COLO668 (cell line): Measurements from ENCODE around the gene PSMA5.
"Not testable (repeated sequence)": the region's sequence is repeated elsewhere in the genome, so short reads cannot be mapped to it uniquely, and the experiment has no call there.

ENCODE experiments used
- DNase-seq: peaks from one replicate; lab custom pipeline; 2025; ENCODE audit not compliant: unreplicated experiment; lab: John Stamatoyannopoulos, UW

The PSMA5 gene

DNA sequence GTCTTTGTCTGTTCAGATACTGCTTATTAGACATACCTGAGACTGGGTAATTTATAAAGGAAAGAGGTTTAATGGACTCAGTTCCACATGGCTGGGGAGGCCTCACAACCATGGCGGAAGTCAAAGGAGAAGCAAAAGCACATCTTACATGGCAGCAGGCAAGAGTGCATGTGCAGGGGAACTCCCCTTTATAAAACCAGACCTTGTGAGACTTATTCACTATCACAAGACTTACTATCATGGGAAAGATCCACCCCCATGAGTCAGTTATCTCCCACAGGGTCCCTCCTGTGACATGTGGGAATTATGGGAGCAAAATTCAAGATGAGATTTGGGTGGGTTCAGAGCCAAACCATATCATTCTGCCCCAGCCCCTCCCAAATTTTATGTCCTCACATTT lies 7.1 kb upstream of the PSMA5 start:
- no peak for DNase-seq

DNA sequence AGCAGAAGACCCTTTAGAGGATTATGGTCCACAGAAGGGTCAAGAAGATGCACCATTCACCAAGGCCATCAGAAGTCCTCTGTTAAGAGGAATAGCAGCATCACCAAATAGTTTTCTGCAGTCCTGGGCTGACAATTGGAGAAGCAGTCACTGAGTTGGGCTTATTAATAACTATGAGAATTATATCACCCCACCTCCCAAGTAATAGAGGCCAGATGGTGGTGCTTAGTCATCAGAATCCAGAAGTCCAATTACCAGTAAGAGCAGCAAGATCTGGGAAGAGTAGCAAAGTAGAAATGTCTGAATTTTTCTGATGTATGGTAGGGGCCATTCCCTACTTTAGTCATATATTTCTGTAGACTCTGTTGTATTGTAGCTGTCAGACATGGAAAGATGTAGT lies 6.1 kb upstream of the PSMA5 start:
- no peak for DNase-seq

DNA sequence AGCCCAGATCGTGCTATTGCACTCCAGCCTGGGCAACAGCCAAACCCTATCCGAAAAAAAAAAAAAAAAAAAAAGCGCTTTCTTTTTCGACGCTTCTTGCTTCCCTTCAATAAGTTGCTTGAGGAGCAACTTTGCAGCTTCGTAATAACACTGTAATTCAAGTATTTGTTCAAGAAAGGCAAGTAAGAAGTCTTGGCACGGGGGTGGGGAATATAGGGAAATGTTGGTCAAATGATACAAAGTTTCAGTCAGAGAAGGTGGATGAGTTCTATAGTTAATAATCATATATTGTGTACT lies 871 bp upstream of the PSMA5 start:
- no peak for DNase-seq

DNA sequence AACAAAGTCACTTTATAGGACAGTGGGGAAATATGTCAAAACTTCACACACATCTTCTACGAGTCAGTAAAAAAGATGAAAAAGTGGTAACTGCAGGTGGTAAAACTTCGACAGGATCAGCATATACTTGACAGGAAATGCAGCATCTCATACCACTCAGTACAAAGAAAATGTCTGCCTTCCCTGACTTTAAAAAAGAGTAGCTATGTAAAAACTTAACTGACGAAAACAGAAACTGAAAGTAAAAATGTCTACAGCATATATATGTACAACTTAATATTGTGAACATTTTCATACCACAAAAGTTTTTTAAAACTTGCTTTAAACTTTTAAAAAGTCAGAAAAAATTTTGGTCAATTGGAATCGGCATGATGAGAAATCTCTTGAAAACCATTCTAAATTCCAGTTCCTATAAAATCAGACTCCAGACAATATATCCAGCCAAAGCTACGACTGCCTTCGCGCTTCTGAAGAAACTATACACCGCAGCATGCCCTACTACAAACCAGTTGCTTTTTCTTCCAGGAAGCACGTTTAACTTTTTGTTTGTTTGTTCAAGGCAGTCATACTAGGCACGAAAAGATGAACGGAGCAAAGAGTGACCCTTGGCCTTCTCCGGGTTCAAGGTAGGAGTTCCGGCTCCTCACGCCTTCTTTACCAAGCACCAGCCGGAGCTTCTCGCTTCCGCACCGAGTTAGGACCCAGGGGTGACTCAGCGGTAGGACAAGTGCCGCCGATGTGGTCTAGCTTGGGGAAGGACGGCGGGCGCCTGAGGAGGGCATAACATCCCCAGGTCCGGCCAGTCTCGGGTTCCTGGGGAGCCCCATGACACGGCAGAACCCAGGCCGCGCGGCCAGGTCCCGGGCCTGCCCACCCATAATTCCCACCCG lies 612 bp downstream of the PSMA5 start:
- peak; percentile 78 for DNase-seq

DNA sequence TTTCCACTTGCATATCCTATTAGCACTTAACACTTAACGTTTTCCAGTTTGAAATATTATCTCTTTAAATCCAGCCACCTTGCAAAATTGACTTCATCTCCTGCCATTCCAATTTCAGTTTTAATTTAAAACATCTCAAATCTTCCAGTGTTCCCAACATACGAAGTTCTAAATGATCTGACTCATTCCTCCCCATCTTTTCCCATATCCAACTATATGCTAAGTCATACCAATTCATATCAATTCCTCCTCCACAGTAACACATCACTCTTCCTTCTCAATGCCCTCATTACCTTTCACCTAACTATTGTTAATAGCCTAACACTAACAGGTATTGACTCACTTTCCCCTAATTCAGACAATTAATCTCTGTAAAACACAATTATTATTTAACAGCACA lies 2.8 kb downstream of the PSMA5 start:
- no peak for DNase-seq

DNA sequence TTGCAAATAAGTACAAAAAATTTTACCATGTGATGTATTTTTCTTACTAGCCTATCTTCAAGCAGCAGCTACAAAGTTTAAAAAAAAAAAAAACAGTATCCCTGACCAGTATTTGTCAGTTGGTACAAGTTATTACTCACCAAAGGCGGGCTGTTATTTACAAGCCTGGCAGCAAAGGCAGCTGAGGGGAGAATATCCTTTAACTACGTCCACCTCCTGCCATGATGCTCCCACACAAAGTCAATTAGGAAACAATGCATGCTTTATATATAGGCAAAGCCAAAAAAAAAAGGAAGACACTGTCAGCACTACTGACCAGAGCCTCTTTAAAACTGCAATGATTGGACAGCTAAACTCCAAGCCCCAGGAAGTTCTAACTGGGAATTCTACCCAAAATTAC lies 13.7 kb downstream of the PSMA5 start:
- DNase-seq: no peak

DNA sequence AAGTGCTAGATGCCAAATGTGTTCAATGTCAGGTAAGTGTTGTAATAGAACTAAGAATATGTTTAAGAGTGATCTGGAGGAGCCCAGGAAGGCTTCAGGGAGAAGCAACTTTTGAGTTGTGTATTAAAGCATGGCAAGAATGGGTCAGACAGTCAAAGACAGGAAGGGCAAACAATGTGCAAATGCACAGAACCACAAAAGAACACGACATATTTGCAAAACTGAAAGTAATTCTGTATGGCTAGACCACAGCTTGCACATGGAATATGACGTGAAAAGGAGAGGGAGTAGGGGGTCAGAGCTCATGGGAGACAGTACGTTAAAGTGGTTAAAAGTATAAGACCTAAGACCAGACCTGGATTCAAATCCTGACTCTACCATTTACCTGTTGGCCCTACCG lies 21.4 kb downstream of the PSMA5 start:
- no peak for DNase-seq

DNA sequence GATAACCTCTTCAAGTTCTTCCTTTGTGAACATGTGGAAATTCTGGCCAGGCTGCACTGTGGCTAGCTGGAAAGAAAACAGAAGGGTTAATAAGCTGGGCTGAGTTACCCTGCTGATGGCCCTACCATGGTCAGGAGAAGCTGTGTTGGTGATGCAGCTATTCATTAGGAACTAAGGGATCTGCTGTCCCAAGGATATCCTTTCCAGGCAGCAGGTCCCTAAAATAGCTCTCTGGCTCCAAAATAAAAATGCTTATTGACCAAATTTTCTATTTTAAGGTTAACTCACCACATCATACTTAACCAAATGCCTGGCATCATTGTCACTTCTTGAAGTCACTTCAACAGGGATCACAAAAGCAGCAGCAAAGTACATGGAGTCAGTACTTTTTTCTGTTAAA lies 24.2 kb downstream of the PSMA5 start:
- DNase-seq: no peak

DNA sequence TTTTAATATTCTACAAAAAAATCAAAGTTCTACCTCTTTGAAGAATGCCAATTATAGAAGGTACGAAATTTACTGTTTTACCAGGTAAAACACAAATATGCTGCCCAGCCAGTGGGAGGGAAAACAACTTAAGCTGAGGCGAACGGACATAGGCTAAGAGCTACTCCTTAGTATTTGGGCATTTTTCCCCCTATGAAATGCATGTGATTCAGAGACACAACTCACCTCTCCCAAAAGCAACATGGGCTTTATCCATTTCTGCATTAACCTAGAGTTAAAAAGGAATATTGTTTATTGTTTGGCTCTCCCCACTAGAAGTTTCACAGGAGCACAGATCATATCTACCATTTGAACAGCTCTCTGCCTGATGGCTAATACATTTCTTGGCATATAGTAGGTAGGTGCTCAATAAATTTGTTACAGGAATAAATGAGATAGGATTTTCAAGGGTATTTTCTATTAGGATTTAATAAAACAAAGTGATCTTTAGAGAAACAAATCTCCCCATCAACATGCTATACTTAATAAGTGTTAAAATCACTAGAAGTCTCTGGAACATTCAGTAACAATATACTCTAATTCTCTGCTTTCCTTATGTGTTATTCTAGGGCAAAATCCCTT lies 26.1 kb downstream of the PSMA5 start:
- DNase-seq: no peak

DNA sequence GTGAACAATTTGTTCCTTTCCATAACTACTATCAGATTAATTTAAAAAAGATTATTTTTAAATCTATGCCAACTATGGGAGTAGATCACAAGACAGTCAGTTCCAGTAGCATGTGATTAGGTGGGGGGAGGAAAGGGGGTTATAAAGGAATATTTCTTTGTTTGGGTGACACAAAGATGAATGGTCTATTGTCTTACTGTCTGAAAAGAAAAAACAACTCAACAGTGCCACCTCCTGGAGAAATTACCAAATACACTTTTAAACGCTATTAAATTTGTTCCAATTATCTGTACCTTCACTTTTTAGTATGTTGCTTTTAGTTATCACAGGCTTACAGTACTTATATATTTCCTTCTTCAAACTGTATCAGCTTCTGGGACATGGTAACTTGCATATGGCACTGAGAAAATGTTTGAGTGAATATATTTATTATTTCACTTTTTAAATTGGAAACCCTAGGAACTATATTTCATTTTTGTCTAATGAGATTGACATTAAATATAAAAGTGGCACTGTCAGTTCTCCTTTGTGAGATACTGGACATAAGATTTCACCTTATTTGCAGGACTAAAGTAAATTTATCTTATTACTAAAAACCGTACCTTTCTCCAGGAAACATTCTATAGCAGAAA lies 26.8 kb downstream of the PSMA5 start:
- peak; percentile 22 for DNase-seq

DNA sequence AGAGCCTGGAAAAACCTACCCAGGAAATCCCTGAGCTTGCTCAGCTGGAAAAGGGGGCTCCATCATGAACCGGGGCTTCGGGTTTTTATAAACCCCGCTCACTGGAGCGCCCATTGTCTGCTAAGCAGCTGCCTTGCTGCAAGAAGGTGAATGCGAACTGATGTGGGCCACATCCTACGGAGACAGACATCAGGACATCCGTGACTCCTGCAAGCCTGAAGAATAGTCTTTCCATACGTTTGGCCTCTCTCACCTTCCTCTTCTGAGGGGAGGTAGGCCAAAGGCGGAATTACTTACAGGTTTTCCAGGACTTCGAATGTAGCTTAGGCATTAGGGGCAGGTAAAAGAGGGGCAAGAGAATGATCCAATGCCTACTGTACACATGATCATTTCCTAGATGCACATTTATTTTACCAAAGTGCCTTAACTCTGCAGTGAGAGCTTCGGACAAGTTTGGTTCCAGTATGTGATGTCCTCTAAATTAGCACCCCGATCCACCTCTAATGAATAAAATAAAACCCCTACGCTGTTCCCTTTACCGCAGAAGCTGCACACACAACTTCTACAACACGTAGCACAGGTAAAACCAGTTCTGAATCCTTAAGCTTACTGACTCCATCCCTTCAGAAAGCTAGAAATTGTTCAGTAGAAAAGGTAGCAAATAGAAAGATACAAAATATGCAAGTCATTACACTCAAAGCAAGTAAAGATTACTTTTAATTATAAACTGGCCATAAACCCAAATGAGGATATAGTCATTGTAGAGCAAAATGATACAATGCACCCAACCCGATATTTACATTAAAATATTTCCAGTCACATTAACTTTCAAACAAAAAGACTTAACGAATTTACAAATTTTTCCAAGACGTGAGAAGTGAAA lies 27.7 kb downstream of the PSMA5 start:
- no peak for DNase-seq

DNA sequence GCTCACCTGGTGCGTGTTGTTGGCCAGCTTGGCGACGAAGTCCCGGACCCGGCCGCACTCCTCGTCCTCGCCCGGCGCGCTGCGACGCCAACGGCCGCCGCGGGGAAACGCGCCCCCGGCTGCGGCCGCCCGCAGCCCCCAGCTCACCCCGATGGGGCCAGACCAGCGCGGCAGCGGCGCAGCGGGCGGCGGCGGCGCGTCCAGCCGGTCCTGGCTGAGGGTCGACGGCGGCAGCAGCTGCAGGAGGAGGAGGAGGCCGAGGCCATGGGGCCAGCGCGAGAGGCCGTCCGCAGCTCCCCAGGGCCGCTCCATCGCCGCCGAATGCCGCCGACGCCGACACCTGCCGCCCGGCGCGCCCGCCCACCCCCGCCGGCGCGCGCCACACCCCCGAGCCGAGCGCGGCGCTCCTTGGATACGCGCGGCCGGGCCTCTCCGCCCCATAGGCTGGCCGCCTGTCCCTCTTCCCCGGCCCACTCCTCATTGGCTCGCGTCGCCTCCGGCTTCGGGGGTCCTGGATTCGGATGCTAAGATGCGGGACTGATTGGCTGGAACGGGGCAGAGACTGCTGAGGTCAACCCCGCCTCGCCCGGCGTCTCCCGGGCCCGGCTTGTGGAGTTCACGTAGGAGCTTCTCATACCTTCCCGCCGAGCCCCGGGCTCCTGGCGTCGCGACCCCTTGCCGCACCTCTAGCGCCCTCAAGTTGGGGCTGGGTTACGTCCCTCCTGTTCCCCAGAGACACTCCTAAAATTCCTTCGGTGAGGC lies 28.5 kb downstream of the PSMA5 start, which contains the start of gene SORT1:
TSS of gene SORT1 (minus strand) at position 338 of the 762 bp plus-strand sequence. CDS start at position 312, 26 bp downstream.
- peak; percentile 96 for DNase-seq

DNA sequence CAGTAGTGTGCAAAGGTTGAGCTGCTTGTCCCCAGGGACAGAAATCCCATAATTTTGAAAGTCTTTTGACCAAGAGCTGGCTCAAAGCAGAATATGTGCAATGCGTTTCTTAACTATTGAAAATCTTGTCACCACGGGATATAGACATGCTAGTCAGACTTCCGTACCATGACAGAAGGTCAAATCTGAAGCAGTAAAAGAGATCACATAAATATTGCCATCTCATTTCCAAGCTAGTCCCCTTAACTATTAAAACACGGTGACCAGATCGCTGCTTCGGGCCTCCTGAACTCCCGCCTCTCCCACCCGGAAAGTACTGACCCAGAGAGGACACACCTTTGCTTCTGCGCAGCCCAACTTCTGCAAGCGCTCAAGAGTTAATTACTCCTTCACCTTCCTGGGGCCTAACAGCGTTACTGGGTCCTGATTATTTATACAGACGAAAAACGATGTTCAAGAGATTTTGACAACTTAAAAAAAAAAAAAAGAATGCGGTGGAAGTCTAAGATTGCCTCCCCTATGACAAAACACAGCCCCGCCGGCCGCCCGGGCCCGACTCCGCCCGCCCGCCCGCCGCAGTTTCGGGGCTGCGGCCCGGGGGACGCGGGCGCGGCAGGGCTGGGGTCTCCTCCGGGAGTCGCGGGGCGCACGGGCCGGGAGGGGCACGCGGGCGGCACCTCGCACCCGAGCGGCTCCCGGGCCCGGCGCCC lies 29.2 kb downstream of the PSMA5 start:
- DNase-seq: peak; percentile 26

DNA sequence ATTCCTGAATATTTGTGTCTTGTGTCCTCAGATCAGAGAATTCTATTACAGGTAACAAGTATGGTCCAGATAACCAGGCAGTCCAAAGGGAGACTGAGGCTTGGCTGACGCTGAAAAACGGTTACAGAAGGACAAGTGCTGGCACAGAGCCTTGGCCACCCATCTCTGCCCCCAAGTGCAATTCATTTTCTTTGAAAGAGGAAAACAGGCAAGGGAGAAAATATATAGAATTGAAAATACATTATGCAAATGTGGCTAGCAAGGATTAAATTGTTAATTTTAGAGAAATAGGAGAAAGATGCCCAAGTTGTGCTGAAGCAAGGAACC lies 29.8 kb downstream of the PSMA5 start:
- DNase-seq: no peak

DNA sequence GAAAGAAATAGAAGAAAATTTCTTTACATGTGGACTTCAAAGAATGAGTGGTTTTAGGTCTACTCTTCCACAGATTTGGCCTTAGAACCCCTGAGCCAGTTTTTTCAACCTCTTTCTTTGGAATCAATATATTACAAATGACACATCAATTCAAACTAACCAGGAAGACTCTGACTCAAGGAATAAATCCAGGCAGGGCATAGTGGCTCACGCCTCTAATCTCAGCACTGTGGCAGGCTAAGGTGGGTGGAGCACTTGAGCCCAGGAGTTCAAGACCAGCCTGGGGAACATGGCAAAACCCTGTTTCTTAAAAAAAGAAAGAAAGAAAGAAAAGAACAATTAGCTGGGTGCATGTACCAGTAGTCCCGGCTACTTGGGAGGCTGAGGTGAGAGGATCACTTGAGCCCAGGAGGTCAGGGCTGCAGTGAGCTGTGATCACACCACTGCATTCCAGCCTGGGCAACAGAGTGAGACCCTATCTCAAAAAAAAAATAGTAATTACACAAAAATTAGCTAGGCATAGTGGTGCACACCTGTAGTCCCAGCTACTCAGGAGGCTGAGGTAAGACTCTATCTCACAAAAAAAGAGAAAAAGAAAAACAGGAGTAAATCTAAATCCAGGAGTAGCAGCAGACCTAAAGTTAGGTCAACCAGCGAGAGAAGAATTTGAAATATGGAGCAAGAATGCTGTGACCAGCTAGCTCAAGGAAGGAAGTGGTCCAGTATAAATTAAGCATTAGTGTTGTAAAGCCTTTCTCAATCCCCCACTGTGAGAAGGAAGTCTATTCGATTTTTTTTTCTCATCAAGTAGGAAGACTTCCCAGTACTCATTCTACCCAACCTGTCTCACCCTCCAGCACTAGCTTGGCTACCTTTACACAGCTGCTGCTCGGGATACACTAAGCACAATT lies 30.4 kb downstream of the PSMA5 start:
- no peak for DNase-seq

DNA sequence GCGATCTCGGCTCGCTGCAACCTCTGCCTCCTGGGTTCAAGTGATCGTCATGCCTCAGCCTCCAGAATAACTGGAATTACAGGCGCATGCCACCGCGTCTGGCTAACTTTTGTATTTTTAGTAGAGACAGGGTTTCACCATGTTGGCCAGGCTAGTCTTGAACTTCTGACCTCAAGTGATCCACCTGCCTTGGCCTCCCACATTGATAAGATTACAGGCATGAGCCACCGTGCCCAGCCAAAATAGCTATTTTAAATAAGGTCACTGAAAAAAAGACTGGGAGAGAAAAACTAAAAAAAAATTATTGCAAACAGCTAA lies 31.0 kb downstream of the PSMA5 start:
- DNase-seq: not testable (repeated sequence)

DNA sequence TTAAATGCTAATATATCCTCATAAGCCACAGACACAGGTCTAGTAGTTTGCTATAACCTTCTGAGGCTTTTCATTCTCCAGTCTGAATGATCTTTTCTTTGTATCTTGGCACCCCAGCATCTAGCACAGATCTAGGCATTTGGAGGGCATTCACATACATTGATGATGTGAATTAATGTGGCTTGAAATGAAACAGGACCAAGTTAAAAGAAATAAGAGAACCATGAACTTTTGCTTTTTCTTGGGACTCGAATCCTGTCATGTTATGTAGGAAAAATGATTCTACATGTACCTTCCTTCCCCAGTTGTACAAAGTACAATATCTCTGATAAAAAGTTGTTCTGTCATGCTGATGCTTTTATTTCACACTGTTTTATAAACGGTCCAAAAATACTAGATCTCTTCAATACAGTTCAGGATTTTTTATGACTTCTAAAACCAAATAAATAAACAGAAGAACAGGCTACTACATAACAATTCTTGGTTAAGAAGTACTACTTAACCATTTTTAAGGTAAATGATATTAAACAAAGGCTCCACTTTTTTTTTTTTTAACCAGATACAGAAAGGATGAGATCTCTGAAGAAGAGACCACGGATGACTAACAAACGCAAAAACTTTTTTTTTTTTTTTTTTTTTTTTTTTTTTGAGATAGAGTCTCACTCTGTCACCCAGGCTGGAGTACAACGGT lies 31.5 kb downstream of the PSMA5 start:
- no peak for DNase-seq

DNA sequence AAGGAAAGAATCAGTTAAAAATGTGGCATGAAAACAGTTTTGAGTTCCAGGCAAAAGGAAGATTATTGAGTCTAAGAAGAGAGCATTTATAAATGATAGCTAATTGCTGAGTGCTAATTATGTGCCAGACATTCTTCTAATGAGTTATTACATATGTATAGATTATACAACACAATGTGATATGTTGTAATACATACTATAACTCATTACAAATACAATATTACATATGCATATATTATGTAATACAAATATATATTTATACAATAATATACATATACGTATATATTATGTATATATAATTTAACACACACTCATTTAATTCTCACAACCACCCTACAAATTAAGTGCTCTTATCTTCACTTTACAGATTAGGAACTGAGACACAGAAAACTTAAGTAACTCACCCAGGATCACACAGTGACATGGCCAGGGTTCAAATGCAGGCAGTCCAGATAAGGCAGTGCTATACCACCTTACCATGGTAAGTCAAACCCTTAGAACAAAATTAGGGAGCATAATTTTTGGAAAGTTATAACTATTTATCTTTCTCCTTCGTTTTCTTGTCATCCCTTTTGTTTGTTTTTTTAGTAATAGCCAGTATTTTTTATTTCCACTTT lies 32.5 kb downstream of the PSMA5 start:
- no peak for DNase-seq
